Measurements from ENCODE around the gene RNF224.
"Not testable (repeated sequence)": the region's sequence is repeated elsewhere in the genome, so short reads cannot be mapped to it uniquely, and the experiment has no call there.

RNF224 gene

DNA sequence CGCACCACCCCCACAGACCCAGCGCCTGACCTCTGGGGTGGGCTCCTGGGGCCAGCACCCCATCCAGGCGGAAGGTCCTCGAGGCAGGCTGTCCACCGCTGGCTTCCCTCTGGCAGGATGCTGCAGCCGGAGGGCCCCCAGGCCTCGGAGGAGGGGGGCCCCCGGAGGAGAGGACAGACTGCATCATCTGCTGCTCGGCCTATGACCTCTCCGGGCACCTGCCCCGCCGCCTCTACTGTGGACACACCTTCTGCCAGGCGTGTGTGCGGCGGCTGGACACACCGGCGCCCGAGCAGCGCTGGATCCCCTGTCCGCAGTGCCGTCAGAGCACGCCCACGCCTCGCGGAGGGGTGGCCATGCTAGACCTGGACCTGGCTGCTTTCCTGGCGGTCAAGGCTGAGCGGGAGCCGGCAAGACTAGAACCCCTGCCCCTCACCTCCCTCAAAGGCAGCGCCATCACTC lies 1.2 kb downstream of the RNF224 start:
- no peak for DNase-seq

DNA sequence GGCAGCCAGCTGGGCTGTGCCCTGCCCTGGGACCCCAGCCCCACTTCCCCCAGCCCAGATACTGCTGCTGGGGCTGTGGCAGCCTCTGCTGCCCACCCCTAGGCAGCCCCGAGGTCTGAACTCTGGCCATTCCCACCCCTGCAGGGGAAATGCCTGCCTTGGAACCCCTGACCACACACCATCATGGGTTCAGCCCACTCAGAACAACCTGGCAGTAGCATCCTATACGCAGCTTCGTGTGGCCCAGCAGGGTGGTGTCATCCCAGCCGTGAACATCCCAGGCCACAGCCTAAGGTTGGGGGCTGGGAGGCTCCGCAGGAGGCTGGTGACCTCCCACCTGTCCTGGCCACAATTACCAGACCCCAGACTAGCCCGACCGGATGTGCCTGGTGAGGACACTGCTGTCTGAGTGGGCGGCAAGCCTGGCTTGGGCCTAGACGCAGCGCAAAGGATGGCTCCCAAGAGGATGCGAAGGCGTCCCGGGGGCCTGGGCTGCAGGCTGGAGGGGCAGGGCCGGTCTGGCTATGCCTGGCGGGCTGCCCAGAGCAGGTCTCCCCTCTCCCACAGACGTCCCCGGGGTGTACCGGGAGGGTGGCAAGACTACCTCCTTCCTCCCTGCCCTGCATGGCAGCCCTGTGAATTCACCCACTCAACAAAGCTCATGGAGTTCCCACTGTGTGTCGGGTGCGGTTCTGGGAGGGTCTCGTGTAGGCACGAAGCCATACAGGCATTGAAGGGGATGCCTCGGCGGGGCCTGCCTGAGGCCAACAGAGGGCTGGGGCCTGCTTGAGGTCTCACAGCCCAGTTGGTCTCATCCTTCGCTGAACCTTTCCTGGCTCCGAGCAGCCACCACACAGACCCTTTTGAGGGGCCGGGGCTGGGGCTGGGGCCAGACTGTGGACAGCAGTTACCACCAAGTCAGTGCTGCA lies 1.9 kb downstream of the RNF224 start:
- DNase-seq: no peak

DNA sequence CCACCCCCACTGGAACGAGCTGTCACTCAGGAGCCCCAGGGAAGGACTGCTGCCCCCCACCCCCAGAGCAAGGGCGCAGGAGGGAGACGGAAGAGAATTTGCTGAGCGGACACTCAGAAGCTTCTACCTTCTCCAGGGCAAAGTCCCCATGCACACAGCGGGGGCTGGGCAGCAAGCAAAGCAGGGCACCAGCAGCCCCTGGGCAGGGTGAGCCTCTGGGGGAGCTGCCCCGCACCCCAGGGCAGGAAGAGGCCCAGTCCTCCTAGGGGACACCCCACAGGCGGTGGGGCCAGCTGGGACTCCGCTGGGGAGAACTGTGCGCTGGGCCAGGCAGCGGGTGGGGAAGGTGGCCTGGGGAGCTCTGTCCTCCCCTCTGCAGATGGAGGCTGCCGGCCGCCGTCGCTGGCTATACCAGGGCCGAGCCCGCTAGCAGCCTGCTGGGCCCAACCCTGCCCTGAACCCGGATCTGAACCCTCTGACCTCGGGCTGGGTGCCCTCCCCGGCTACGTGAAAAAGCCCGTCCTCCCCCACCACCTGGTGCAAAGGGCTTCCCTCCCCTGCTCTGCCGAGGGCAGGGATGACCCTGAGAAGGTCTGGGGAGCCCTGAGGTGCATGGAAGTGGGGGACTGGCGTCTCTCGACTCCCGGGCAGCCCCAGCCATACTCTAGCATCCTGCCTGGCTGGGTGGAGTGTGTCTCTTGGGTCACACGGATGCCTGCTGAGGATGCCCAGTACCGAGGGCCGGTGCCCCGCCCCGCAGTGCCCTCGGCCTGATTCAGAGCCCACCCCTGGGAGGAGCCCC lies 2.8 kb downstream of the RNF224 start:
- no peak for DNase-seq

DNA sequence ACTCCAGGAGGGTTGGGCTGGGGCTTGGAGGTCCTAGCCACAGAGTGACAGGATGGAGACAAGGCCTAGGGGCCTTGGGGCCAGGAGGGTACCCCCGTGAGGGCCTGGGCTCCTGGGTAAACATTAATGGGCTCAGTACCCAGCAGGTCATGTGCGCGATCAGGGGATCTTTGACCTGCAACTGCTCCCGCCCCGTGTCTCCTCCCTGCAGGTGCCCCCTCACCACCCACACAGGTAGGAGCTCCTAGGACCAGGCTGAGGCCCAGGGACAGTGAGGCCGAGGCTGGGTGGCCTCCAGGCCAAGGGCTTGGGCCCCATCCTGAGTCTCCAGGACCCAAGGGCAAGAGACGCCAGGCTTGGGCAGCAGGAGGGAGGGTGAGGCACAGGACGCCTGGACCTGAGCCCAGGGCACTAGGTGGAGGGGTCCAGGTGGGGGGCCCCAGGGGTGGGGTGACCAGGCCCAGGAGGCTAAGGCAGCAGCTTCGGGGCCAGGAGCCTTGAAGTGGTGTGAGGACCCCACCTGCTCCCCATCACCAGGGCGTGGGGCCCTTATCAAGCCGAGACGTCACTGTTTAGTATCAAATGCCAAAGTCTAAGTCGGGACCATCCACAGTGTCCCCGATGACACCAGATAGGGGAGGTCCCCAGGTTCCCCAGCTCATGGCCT lies 3.5 kb downstream of the RNF224 start, which contains the start of gene SLC34A3:
TSS of gene SLC34A3 (plus strand) at position 197 of the 667 bp plus-strand sequence. CDS start 802 bp downstream, outside the sequence.
- no peak for DNase-seq

DNA sequence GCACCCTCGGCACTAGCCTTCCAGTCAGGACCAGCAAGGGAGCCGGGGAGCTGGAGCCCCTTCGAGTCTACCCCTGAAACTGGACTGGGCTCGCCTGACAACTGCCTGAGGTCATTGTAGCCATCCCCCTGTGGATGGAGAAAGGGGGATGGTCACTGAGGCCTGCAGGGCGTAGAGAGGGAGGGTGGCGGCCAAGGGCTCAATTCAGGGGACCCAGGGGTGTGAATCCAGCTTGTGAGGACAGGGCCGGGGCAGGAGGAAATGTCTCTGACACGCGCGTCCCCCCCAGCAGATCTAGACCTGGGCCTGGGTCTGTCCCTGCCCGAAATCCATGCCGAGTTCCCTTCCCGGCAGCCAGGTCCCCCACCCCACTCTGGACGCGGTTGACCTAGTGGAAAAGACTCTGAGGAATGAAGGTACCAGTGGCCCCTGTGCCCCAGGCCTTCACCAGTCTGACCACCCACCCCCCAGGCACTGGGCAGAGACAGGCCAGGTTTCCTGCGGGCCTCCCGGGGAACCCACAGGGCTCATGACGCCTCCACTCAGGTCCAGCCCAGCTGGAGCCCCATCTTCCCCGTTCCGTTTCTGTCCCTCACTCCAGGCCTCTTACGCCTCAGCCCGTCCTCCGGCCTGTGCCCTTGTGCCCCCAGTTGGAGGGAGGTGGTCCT lies 4.2 kb downstream of the RNF224 start:
- no peak for DNase-seq

DNA sequence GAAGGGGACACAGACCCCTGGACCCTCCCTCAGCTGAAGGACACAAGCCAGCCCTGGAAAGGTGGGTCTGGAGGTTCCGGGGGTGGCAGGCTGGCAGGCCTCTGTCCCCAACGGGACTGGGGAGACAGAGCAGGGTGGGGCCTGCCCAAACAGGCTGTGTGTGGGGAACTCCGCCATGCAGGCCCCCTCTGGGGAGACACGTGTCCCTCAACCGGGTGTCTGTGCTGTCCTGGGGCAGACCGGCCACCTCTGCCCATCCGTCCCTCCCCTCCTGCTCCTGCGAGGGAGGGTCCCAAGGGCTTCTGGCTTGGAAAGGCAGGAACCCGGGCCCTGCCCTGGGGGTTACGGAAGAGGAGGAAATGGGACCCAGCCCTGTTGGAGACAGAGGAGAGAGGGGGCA lies 4.8 kb downstream of the RNF224 start:
- DNase-seq: no peak

DNA sequence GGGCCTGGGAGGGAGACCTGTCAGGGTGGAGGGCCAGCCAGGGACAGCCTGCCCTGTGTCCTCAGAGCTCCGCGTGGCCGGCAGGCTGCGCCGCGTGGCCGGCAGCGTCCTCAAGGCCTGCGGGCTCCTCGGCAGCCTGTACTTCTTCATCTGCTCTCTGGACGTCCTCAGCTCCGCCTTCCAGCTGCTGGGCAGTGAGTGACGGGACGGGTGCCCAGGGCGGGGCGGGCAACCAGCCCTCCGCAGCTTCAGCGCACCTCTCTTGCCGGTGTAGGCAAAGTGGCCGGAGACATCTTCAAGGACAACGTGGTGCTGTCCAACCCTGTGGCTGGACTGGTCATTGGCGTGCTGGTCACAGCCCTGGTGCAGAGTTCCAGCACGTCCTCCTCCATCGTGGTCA lies 5.2 kb downstream of the RNF224 start:
- DNase-seq: no peak

DNA sequence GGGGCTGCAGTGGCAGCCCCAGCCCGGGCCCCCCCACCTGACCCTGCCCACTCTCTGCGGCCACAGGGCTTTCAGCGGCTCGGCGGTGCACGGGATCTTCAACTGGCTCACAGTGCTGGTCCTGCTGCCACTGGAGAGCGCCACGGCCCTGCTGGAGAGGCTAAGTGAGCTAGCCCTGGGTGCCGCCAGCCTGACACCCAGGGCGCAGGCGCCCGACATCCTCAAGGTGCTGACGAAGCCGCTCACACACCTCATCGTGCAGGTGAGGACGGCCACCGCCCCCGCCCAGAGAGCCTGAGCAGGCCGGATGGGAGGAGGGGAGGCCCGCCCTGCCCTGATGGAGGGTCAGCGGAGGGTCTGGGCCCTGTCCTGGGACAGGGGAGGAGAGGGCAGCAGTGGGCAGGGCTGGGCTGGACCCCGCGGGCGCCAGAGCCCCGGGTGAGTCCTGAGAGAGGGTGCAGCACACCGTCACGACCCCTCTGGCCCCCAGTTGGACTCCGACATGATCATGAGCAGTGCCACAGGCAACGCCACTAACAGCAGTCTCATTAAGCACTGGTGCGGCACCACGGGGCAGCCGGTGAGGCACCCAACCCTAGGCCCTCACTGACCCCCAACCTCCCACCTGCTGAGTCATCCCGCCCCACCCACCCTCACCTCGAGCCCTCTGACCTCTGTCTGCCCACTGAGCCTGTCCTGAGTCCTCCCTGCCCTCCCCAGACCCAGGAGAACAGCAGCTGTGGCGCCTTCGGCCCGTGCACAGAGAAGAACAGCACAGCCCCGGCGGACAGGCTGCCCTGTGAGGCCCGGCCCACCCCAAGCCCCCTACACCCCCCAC lies 6.1 kb downstream of the RNF224 start:
- no peak for DNase-seq

DNA sequence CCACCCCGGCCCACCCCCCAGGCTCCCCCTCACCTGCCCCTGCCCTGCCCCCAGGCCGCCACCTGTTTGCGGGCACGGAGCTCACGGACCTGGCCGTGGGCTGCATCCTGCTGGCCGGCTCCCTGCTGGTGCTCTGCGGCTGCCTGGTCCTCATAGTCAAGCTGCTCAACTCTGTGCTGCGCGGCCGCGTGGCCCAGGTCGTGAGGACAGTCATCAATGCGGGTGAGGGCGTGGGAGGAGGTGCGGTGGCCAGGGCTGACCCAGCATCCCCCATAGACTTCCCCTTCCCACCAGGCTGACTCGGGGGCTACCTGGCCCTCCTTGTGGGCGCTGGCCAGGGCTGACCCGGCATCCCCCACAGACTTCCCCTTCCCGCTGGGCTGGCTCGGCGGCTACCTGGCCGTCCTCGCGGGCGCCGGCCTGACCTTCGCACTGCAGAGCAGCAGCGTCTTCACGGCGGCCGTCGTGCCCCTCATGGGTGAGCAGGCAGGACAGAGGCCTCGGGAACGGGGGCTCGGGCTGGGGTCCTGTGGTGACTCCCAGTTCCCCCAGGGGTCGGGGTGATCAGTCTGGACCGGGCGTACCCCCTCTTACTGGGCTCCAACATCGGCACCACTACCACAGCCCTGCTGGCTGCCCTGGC lies 6.9 kb downstream of the RNF224 start:
- DNase-seq: no peak

DNA sequence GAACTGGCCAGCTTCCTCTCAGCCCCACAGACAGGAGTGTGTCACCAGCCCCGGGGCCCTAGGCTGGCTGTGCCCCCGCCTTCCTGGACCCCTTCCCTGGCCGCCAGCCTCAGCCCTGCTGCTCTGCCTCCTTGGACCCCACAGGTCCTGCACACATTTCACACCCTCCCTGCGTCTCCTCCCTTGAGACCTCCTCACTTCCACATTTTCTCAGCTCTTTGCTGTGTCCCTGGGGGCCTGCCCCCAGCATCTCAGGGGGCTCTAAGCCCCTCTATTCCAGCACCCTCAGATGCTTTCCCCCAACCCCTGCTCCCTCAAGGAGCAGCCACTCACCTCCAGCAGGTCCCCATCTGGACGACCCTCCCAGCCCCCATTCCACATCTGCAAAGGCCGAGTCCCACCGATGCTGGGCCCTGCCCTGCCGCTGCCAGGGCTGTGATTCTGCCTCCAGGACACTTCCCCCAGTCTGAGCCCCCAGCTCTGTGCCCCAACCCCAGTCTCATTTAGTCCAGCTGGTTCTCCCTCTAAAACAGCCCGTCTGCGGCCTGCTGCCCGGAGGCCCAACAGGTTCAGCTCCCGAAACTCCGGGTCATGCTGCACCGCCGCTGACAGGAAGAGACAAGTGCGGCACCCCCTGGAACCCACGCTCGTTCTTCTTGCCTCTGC lies 7.6 kb downstream of the RNF224 start:
- DNase-seq: no peak

DNA sequence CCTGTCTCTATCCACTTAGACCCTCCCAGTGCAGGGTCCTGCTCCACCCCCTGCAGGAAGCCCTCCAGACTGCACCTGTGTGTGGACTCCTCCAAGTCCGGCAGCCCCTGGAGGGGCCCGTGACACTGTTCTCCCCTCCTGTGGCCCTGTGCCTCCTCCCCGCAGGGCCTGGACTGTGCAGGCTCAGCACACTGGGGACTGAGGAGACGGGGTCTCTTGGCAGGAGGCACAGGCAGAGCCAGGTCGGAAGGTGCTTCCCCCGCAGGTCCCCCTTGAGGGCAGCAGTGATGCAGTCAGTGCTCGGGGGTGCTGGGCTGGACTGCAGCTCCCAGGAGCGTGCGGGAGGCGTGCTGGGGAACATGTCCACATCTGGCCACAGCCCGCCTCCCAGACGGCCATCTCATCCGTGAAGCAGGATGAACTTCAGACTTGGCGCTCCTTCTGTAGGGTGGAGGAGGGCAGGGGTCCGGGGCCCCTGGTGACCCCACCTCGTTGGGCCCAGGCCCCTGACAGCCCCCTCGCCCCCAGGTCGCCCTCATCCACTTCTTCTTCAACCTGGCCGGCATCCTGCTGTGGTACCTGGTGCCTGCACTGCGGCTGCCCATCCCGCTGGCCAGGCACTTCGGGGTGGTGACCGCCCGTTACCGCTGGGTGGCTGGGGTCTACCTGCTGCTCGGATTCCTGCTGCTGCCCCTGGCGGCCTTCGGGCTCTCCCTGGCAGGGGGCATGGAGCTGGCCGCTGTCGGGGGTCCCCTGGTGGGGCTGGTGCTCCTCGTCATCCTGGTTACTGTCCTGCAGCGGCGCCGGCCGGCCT lies 8.3 kb downstream of the RNF224 start:
- DNase-seq: no peak

DNA sequence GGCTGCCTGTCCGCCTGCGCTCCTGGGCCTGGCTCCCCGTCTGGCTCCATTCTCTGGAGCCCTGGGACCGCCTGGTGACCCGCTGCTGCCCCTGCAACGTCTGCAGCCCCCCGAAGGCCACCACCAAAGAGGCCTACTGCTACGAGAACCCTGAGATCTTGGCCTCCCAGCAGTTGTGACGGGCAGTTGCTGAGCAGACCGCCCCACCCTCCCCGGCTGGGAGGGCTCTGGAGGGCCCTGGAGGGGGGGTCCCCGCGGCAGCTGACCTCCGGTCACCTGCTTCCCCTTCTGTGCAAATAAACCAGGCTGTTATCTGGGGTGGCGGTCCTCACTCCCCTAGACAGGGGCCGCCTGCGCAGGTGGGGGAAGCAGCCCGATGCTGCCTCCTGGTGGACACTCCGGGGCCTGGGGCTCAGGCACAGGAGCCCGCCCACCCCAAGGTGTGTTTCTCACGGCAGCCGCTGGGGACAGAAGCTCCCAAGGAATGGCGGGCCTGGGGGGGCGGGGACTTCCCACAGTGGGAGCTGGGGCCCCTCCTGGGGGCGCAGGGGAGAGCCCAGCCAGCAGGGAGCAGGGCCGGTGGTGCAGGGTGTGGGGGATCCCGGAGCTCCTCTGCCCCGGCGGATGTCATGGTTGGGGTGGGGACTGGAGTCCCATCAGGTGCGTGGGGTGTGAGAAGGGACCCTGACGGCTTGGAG lies 9.1 kb downstream of the RNF224 start:
- peak; percentile 70 for DNase-seq

DNA sequence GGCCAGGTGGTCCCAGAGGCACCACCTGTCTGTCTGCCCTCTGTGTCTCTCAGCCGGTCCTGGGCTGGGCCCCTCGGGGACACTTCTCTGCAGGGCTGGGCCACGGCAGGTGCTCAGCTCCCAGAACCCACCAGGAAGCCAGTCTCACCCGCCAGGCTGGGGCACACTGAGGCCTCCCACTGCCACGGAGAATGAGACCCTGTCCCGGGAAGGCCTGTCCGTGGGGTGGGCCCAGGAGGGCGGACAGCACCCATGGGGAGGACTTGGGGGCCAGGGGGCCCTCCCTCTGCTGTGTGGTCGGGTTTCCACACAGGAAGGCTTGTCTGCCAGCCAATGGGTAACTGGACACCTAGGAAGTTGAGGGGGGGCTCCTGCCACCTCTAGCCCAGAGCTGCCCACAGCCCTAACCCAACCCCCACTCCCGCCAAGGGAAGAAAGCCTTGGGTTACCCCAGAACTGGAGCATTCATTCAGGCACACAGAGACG lies 9.7 kb downstream of the RNF224 start:
- DNase-seq: no peak

DNA sequence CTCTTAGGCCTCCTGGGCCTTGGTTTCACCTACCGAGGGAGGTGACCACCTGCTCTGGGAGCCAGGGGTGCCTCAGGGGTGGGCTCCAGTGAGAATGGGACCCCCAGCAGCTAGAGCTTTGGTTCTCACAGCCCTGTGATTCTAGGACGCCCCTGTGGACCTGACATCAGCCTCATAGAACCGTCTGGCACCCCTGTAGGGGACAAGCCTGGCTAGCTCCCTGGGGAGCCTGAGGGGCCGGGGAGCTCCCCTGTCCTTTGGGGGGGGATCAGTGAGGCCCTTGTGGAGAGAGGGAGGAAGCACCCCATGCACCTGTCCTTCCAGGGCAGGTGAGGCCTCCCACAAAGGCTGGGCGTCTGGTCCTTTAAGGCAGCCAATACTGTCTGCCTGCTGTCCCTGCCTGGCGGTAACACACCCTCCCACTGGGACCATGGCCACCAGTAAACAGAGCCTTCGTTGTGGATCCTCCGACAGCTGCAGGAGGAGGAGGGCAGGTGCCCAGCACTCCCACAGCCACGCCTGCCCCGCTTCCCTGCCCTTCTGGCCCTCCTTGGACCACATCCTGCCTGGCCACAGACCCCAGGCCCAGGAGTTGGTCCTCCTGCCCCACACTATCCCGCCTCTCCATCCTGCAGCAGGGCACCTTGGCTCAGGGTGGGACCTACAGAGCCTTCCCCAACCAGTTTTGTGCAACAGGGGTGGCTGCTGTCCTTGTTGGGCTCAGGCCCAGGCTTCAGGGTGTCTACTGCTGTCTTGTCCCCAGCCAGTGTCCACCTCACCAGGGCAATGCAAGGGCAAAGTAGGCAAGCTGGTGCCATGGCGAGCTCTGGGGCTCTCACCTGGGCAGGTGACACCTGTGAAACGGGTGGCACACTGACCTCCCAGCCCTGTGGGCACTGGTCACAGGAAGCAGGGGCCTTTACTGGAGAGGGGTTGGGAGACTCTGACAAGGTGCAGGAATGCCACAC lies 10.7 kb downstream of the RNF224 start:
- peak; percentile 66 for DNase-seq

DNA sequence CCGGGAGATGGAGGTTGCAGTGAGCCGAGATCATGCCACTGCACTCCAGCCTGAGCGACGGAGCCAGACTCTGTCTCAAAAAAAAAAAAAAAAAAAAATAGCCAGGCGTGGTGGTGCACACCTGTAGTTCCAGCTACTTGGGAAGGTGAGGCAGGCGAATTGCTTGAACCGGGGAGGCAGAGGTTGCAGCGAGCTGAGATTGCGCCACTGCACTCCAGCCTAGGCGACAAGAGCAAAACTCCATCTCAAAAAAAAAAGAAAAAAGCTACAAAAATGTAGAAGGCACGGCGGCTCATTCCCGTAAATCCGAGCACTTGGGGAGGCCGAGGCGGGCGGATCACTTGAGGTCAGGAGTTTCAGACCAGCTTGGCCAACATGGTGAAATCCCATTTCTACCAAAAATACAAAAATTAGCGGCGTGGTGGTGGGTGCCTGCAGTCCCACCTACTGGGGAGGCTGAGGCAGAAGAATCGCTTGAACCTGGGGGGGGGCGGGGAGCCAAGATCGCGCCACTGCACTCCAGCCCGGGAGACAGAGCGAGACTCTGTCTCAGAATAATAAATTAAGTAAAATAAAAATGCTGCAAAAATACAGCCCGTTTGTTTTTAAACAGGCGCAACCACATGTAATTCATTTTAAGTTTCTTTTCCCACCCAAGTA lies 12.4 kb downstream of the RNF224 start:
- not testable (repeated sequence) for DNase-seq

DNA sequence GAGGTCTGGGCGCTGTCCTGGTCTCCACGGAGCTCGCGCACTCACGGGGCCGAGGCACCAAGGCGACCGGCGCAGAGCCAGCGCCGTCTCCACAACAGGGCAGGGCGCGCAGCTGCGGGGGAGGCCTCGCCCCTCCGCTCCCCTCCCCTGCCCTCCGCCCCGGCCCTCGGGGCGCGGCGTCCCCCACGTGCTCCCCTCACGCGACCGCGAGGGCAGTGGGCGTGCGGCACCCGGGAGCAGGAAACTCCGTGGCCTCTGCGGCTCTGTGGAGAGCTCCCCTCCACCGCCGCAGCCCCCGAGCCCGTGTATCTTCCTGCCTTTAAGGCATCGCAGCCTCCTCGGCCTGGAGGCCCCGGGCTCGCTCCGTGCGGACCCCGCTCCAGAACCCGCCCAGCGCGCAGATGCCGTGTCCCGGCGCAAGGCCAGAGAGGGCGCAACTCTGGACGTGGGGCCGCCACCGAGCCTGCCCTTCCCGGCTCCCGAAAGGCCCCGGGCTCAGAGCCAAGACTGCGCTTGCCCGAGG lies 13.1 kb downstream of the RNF224 start:
- peak; percentile 69 for DNase-seq

All from midbrain (tissue), 1 donor.